Daoy (cell line): Measurements from ENCODE around the gene SMYD3. TPM values are rescaled to one million over a fixed set of nuclear protein-coding genes. Genes with fewer than 3 reads are reported as not detected.
"Not testable (repeated sequence)": the region's sequence is repeated elsewhere in the genome, so short reads cannot be mapped to it uniquely, and the experiment has no call there.

Experiments
- DNase-seq: peaks from one replicate; pipeline ENCODE4 v3.0.0-alpha.2; 2015; ENCODE audit warnings: low read depth
- total RNA-seq: library from RNA; depleted of rRNA; stranded (reverse); fragments of >200 nt; shearing (Covaris generic); gene quantifications from 2 replicates; pipeline ENCODE4 v1.2.3, GENCODE V29; 2014

SMYD3 gene
- total RNA-seq, 1 experiment from 2014 or later: 21.4 TPM

DNA sequence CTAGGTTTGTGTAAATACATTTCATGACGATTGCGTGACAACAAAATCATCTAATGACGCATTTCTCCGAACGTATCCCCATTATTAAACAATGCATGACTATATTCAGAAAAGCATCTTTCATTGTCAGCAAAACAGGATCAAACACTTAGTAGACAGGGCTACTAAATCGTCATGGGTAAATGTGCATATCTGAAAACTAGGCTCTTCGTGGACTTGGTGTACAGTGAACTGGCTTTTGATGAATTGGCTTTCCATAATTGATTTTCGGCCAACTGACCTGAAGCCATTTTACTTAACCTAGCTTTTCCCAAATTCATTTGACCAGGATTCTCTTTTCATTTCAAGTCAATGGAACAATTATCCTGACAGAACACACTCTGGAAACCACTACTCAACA is 665.0 kb downstream of the SMYD3 start:
- DNase-seq: no peak

- no peak for DNase-seq
These were observed 666.1 kb downstream of the SMYD3 start for GRCh38 chr1:245840971-245841370.

- peak; percentile 43 for DNase-seq
These were observed 669.4 kb downstream of the SMYD3 start for GRCh38 chr1:245837718-245838117.

- no peak for DNase-seq
These were observed 671.7 kb downstream of the SMYD3 start for GRCh38 chr1:245835386-245835785.

- DNase-seq: no peak
These were observed 673.1 kb downstream of the SMYD3 start for GRCh38 chr1:245834002-245834401.

DNA sequence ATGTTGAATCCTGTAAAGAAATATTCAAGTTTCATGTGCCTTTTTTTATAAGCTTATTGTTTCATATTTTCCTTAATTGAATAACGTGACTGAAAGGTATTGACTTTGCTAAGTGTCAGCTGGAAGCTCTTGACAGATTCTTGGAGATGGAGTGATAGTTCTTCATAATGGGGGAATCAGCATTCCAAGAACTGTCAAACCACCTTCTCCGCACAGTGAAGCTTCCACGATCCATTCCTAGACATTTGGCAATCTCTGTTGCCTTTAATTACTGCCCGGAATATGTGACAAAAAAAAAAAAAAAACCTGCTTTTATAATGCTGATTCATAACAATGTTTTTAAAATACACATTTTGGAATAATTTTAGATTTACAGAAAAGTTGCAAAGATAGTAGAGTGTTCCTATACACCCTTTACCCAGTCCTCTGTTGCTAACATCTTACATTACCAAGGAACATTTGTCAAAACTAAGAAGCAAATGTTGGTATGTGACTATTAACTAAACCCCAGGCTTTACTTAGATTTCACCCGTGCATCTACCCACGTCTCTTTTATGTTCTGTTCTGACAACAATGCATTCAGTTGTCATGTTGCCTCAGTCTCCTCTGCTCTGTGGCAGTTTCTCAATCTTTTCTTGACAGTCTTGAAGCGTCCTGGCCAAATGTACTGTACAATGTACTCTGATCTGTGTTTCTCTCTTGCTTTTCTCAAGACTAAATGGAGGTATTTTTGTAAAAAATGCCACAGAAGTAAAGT is 674.1 kb downstream of the SMYD3 start:
- DNase-seq: no peak

GRCh38 chr1:245831518-245831917 is 675.6 kb downstream of the SMYD3 start:
- no peak for DNase-seq

GRCh38 chr1:245829826-245830225 is 677.3 kb downstream of the SMYD3 start:
- no peak for DNase-seq

GRCh38 chr1:245829194-245829593 is 677.9 kb downstream of the SMYD3 start:
- no peak for DNase-seq

DNA sequence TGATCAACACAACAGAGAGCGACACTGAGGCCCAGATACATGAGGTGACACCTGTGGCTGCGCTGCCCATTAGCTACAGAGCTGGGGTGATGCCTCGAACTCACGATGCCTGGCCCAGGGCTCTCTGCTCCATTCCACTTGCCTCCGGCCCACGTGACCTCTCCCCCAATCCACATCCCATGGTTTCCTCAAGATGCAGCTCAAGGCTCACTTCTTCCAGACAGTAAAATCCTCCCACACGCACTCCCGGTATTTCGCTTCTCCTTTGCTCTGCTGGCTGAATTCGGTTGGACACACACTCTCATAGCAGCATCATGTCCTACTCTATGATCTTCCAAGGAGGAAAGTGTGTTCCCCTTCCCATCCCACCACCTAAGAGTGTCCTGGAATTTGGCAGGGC is 679.8 kb downstream of the SMYD3 start:
- DNase-seq: no peak

- no peak for DNase-seq
These were observed 681.8 kb downstream of the SMYD3 start for GRCh38 chr1:245825128-245825901.

GRCh38 chr1:245823408-245824147 is 683.5 kb downstream of the SMYD3 start:
- no peak for DNase-seq

DNA sequence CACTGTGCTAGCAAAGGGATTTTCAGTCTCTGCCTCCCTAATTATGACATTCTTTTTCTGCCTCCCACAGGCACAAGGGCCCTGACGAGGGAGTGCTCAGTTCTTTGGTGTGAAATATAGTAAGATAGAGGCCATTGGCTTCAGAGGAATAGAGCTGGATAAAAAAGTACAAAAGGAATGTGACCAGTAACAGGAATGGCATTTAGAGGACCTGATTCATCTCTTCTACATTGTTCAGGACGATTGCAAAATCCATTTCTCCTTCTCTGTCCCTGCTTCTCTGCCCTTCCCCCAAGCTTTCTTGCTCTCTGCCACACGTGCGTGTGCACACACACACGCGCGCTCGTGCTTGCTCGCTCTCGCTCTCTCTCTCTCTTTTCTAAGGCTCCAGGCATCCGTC is 684.1 kb downstream of the SMYD3 start:
- peak; percentile 79 for DNase-seq

GRCh38 chr1:245818363-245818762 is 688.7 kb downstream of the SMYD3 start:
- not testable (repeated sequence) for DNase-seq

- DNase-seq: not testable (repeated sequence)
These were observed 690.6 kb downstream of the SMYD3 start for GRCh38 chr1:245816496-245816895.

DNA sequence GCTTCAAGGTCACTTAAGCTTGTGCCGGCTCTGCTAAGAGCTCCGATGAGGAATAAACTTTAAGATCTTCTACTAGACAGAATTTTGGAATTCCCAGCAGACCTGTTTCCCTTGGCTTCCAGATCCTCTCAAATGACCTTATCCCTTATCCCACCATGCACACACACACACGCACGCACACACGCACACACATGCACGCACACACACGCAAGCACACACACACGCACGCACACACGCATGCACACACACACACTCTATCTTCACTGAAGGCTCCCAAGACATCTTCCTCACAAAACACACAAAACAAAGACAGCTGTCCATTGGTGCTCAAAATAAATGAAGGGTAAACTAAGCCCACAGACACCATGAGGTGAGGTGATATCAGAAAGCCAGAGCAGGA is 692.4 kb downstream of the SMYD3 start:
- no peak for DNase-seq

- no peak for DNase-seq
These were observed 694.8 kb downstream of the SMYD3 start for GRCh38 chr1:245812278-245812677.

DNA sequence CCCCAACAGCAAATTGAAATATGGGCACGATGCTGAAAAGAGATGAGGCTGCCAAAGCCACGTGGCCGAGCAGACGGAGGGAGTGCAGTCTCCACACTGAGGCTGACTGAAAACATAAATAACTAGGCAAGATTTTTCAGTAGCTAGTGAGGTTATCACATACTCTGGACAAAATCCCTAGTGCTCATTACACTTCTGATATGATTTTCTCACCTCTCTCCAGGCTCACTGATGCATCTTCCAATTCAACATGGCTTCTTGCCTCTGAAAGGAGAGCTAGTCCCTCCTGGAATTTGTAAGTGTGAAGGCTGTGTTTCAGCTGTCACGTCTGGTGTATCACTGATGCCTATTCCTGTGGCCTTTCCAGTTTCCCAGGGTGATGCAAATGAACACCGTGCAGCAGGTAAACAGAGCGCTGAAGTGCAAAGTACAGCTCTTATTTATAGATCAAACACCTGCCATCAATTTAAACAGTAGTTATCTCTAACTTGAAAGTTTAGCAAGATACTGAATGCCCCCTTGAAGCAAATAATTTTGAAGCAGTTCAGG is 696.2 kb downstream of the SMYD3 start:
- DNase-seq: no peak

DNA sequence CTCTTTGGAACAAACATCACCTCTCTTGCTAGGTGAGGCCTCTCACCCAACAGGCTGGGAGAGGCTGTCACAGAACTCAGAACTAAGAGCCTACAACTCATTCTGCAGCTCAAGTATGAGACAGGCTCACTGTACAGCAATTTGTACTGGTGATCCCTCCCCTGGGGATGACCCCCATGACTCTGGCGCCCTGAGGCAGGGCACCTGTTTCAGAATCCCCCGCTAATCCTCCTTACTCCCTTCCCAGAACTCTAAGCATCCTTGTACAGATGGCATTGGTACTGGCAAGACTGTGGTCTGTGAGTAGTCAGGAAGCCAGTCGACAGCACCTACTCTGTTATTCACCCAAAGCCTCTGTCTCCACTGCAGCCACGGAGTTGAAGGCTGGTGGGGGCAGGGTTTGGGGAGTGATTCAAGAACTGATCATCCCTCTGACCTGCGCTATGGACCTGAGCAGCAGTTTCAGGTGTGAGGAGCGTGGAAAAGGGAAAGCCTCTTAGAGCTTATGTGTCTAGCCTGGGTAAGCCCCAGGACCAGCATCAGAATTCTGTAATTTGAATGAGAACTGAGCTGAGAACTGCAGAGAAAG is 696.8 kb downstream of the SMYD3 start:
- no peak for DNase-seq

DNA sequence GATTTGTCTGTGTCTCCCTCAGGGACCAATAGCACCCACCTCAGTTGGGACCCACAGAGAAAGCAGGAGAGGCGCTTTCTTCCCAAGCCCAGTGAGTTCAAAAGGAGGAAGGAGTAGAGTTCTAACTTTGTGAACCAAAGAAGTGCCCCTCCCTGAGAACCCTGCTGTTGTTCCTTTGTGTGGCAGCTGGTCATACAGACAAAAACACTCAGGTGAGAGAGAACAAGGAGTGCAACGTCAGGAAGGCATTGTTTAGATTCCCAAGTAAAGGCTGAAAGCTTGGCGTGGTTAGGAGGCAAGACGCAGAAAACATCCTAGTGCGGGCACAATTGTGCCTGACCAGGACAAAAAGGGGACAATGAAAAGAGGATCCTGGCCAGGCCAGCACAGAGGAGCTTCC is 697.7 kb downstream of the SMYD3 start:
- no peak for DNase-seq

DNA sequence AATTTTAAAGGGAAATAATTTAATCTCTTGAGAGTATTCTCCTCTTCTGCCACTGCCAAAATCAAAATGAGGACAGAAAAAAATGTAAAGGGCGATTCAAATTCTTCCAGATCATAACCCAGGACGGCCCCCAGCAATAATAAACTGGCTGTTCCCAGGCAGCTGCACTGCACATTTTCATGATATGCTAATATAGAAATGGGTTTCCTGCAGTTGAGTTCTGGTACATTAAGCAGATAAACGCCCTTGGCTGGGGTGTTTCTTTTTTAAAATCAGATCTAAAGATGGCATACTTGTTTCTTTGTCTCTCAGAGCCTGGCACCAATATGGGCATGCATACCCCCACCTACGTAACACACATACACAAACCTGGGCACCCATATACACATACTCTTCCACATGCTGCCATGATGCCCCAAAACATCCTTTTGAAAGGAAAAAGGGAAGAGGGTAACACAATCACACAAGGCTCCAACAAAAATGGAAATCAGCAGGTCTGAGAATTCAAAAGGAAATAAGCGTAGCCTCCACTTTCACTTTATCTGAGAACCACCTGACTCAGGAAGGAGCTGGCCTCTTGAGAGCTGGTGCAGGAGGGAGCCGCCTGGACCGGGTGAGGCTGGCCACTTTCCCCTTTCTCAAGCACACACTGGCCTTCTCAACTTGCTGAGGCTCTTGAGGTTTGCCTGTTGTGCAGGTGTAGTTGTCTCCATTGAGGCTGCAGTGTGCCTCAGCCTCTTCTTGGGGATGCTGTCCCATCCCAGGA is 698.9 kb downstream of the SMYD3 start:
- peak; percentile 31 for DNase-seq
